Transverse colon (tissue), 4 donors: ENCODE results near the gene ATRN. TPM values are rescaled to one million over a fixed set of nuclear protein-coding genes. Genes with fewer than 3 reads are reported as not detected.

Experiments
- DNase-seq: peaks from one replicate; pipeline ENCODE4 v3.0.0-alpha.2; 2019
- H3K27ac ChIP-seq, 4 donors: fragments of 200-600 bp; sonication (generic); 2 replicates each; pipeline ENCODE4 v1.5.1; 2016 to 2018; ENCODE audit warnings: inconsistent platforms in 4 of 4
- H3K27me3 ChIP-seq: fragments of 200-600 bp; sonication (generic); 2 replicates; pipeline ENCODE4 v1.5.1; 2017; ENCODE audit warnings: inconsistent platforms
- H3K36me3 ChIP-seq, 4 donors: fragments of 200-600 bp; sonication (generic); 2 replicates each; pipeline ENCODE4 v1.5.1; 2017 to 2019; ENCODE audit warnings: inconsistent platforms in 4 of 4
- H3K4me1 ChIP-seq, 4 donors: fragments of 200-600 bp; sonication (generic); 2 replicates each; pipeline ENCODE4 v1.5.1; 2017 to 2020; ENCODE audit warnings: inconsistent platforms in 4 of 4
- H3K4me3 ChIP-seq, 4 donors: fragments of 200-600 bp; sonication (generic); 1 replicate in 1 of 4; 2 replicates in 3 of 4; pipeline versions ENCODE4 v1.5.1 to v1.6.1; 2017 to 2019; ENCODE audit warnings: inconsistent platforms in 4 of 4
- H3K9me3 ChIP-seq, 2 donors: fragments of 200-600 bp; sonication (generic); 2 replicates each; pipeline ENCODE4 v1.5.1; 2017 to 2019; ENCODE audit warnings: inconsistent platforms in 2 of 2
- EP300 ChIP-seq: sonication (generic); formaldehyde crosslinking; IDR thresholded peaks from one replicate; pipeline ENCODE4 v1.6.1; 2017; ENCODE audit warnings: antibody characterized with exemption, low read depth
- POLR2A ChIP-seq: fragments of 450-650 bp; IDR thresholded peaks from one replicate; pipeline ENCODE4 v1.6.1; 2016; ENCODE audit warnings: antibody characterized with exemption, mild to moderate bottlenecking, moderate library complexity
- POLR2AphosphoS5 ChIP-seq, 3 donors: sonication (generic); formaldehyde crosslinking; IDR thresholded peaks; one replicate each; pipeline ENCODE4 v1.6.1; 2016; ENCODE audit warnings: antibody characterized with exemption in 3 of 3
- WGBS, 2 donors: methylation state at CpG; one replicate each; pipeline ENCODE4 v1.1.5; 2018; ENCODE audit warnings: low coverage in 1 of 2; 5-methylcytosine and 5-hydroxymethylcytosine counted together
- in situ Hi-C, 4 donors: fragments of 200-750 bp; cut with MboI; loops; one replicate each; pipeline versions ENCODE4 v1.15.0 to v1.15.1; 2017; ENCODE audit warnings: low sequenced_read_pairs in 3 of 4, low pct_ligation_motif_present in 1 of 4, low pct_unique_long_range_greater_than_20kb in 1 of 4
- intact Hi-C: fragments of 100-400 bp; cut with DNase I; formaldehyde crosslinking; loops from one replicate; pipeline ENCODE4 v1.15.1; 2023; ENCODE audit warnings: low total_unique reads
- total RNA-seq, 4 donors: library from RNA; depleted of rRNA; stranded (reverse); fragments of >200 nt; gene quantifications; one replicate each; pipeline ENCODE4 v1.1.0, GENCODE V29; 2016
- TF ChIP-seq, protein P1 (sequence below), 5 experiments: fragments of 200-600 bp in 3 of 5; fragments of 450-650 bp in 2 of 5; sonication (generic) in 3 of 5; IDR thresholded peaks; 1 replicate in 2 of 5; 2 replicates in 3 of 5; pipeline ENCODE4 v1.5.1; 2016 to 2017; ENCODE audit warnings: antibody characterized with exemption in 5 of 5, inconsistent platforms in 3 of 5, mild to moderate bottlenecking in 2 of 5, moderate library complexity in 1 of 5

The ATRN gene
- total RNA-seq, 4 donors from 2014 or later: 6.8 to 24.7 (median 15.9) TPM

DNA sequence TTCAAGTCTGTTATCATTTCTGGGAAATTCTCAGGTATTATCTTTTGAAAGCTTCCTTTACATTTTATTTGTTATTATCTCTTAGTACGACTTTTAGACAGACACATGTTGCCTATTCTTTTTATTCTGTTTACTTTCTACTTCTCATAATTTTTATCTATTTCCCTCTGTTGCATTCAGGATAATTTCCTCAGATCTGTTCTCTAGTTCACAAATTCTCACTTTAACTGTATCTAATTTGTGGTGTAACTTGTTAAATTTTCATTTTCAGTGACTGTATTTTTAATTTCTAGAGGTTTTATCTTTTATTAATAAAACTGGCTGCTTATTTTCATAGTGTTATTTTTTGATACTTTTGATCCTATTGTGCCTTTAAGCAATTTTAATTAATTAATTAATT is 16.0 kb downstream of the ATRN start:
- Histone ChIP-seq H3K9me3 (peaks cover 4 to 9% of the 10 kb centered on the region in 2 donors), H3K27me3 (no peaks in the 10 kb centered on the region), H3K4me3 (no peak overlapping the region), H3K36me3 (no peaks in the 10 kb centered on the region), H3K27ac (no peak overlapping the region), H3K4me1 (peaks cover 0 to 9% (median 8%) of the 10 kb centered on the region in 4 donors)
- in situ Hi-C loops: no loop called here
- DNase-seq: no peak
- intact Hi-C loops: no loop called here
- WGBS, 2 donors: 97 to 100% methylated on average over 1 of the region's 1 CpG
- TF ChIP-seq, protein P1, sequence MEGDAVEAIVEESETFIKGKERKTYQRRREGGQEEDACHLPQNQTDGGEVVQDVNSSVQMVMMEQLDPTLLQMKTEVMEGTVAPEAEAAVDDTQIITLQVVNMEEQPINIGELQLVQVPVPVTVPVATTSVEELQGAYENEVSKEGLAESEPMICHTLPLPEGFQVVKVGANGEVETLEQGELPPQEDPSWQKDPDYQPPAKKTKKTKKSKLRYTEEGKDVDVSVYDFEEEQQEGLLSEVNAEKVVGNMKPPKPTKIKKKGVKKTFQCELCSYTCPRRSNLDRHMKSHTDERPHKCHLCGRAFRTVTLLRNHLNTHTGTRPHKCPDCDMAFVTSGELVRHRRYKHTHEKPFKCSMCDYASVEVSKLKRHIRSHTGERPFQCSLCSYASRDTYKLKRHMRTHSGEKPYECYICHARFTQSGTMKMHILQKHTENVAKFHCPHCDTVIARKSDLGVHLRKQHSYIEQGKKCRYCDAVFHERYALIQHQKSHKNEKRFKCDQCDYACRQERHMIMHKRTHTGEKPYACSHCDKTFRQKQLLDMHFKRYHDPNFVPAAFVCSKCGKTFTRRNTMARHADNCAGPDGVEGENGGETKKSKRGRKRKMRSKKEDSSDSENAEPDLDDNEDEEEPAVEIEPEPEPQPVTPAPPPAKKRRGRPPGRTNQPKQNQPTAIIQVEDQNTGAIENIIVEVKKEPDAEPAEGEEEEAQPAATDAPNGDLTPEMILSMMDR (IDR thresholded peaks at IDR 0.05): no peak
- TF ChIP-seq POLR2AphosphoS5 (IDR thresholded peaks at IDR 0.05) (no peak), POLR2A (no peak), EP300 (no peak)

DNA sequence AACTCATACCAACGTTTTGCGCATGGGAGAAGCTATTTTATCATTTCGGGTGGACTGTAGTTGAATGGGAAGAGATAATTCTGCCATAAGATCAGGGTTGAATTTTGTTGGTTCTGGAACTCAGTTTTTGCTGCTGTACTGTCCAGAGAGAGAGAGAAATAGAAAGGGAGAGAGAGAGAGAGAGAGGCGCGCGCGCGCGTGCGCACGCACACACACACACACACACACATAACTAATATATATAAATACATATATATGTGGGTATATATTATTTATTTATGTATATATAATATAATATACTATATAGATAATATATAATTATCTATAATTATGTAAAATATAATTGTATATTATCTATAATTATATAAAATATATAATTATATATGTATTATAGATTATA is 21.9 kb downstream of the ATRN start:
- no peaks in the 10 kb centered on the region for H3K9me3 ChIP-seq
- H3K27me3 ChIP-seq: no peaks in the 10 kb centered on the region
- H3K27ac ChIP-seq: no peak overlapping the region
- H3K36me3 ChIP-seq: no peaks in the 10 kb centered on the region
- H3K4me3 ChIP-seq: no peak overlapping the region
- intact Hi-C loops: no loop called here
- H3K4me1 ChIP-seq: no peaks in the 10 kb centered on the region
- in situ Hi-C loops: no loop called here
- TF ChIP-seq POLR2A (no peak), EP300 (no peak), POLR2AphosphoS5 (IDR thresholded peaks at IDR 0.05) (no peak)
- TF ChIP-seq, protein P1 (IDR thresholded peaks at IDR 0.05): no peak
- WGBS, 2 donors: 92 to 94% methylated on average over 11 of the region's 11 CpGs
- no peak for DNase-seq

DNA sequence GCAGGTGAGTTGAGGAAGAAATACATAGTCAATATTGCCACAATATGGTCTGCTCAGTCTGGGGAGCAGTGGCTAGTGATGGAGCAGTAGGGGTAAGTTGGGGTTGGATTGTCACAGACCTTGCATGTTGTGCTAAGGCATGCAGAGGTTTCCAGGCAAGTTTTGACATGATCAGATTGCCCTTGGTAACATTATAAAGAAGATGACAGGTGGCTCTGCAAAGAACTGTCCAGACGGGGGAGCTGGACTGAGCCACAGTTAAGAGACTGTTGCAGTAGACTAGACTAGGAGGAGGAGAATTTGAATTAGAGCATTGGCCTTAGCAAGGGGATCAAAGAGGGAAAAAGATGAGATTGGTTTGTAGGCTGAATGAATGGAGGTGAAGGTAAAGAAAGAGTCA is 23.4 kb downstream of the ATRN start:
- Histone ChIP-seq H3K4me1 (no peaks in the 10 kb centered on the region), H3K9me3 (no peaks in the 10 kb centered on the region), H3K27me3 (no peaks in the 10 kb centered on the region), H3K36me3 (no peaks in the 10 kb centered on the region), H3K4me3 (no peak overlapping the region), H3K27ac (no peak overlapping the region)
- intact Hi-C loops: no loop called here
- 87% methylated on average over 1 of the region's 1 CpG; no CpG with 5 or more reads in 1 of the 2 donors for WGBS, 2 donors
- no peak for TF ChIP-seq POLR2A
- TF ChIP-seq, protein P1 (IDR thresholded peaks at IDR 0.05): no peak
- TF ChIP-seq POLR2AphosphoS5 (IDR thresholded peaks at IDR 0.05): no peak
- TF ChIP-seq EP300: no peak
- in situ Hi-C loops: no loop called here
- no peak for DNase-seq

DNA sequence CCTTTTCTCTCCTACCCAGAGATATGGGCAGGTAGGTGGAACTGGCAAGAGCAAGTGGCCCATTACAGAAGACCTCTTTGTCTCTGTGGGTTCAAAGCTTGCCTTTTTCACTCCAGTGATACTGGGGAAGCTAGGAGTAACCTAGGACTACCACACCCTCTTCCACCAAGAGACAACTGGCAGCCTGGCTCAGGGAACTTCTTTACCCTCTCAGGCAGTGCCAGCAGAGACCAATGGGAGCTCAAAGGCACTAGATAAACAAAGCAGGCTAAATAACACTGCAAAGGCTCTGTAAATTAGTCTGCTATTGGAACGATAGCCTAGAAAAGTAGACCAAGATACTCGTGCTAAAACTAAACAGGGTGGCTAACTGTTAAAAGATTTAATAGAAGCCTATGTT is 32.1 kb downstream of the ATRN start:
- H3K27me3 ChIP-seq: no peaks in the 10 kb centered on the region
- no peak overlapping the region for H3K4me3 ChIP-seq
- 82% methylated on average over 2 of the region's 2 CpGs; no CpG with 5 or more reads in 1 of the 2 donors for WGBS, 2 donors

More for the DNA sequence above, 32.1 kb downstream of the ATRN start:
- H3K27ac ChIP-seq: no peak overlapping the region
- no peaks in the 10 kb centered on the region for H3K36me3 ChIP-seq
- in situ Hi-C loops (no loop called here), intact Hi-C loops (loop anchor here (5.0 kb wide), 1 partner anchor 1384 kb away; no protein-coding TSS in a partner anchor)
- no peaks in the 10 kb centered on the region for H3K4me1 ChIP-seq
- H3K9me3 ChIP-seq: no peaks in the 10 kb centered on the region
- TF ChIP-seq EP300: no peak
- no peak for TF ChIP-seq POLR2AphosphoS5 (IDR thresholded peaks at IDR 0.05)
- TF ChIP-seq, protein P1 (IDR thresholded peaks at IDR 0.05): no peak
- no peak for TF ChIP-seq POLR2A
- no peak for DNase-seq
